A549 (cell line): ENCODE measurements around the gene HOXB4. TPM values are rescaled to one million over a fixed set of nuclear protein-coding genes. Genes with fewer than 3 reads are reported as not detected.
A peak's percentile ranks its signal among the peaks of the same experiment; 100 is the strongest.

Experiments used
- ATAC-seq, 2 experiments: fragments of 200-7000 bp in 1 of 2; fragments of >200 bp in 1 of 2; cut with Nextera tagmentation in 1 of 2; cut with Tn5 transposase in 1 of 2; 3 replicates each; pipeline versions ENCODE4 v1.8.0 to v1.9.1; 2018 to 2020; ENCODE audit warnings: mild to moderate bottlenecking in 1 of 2, moderate library complexity in 1 of 2
- CTCF ChIA-PET: fragments of 300-600 bp; sonication (Branson Sonifier 250); formaldehyde crosslinking; extraction: SDS; loops from one replicate; lab custom pipeline; 2021; ENCODE audit warnings: antibody characterized with exemption, inconsistent platforms; lab: Yijun Ruan, JAX
- POLR2A ChIA-PET: fragments of 350-600 bp; formaldehyde crosslinking; extraction: SDS; loops from one replicate; lab custom pipeline; 2021; ENCODE audit warnings: antibody characterized with exemption, inconsistent platforms; lab: Yijun Ruan, JAX
- DNase-seq, 2 experiments: peaks; one replicate each; pipeline versions ENCODE4 v3.0.0 to v3.0.0-alpha.2; 2011 to 2016; ENCODE audit warnings: low read depth in 1 of 2, low spot score in 1 of 2
- FAIRE-seq: peaks from 2 replicates; lab custom pipeline; 2011; peaks lifted over from hg19 to GRCh38; lab: Jason Lieb, UNC
- H3K27ac ChIP-seq, 2 experiments: fragments of >200 bp; sonication (Bioruptor Twin); formaldehyde crosslinking; 3 replicates each; pipeline ENCODE4 v1.5.1; 2016 to 2017
- H3K4me1 ChIP-seq: fragments of >200 bp; sonication (Bioruptor Twin); formaldehyde crosslinking; 3 replicates; pipeline ENCODE4 v1.6.1; 2016
- H3K4me2 ChIP-seq: fragments of >200 bp; sonication (Bioruptor Twin); formaldehyde crosslinking; 3 replicates; pipeline ENCODE4 v1.6.1; 2016
- H3K4me3 ChIP-seq: fragments of >200 bp; sonication (Bioruptor Twin); formaldehyde crosslinking; 3 replicates; pipeline ENCODE4 v1.5.1; 2016
- H3K9me3 ChIP-seq: fragments of >200 bp; sonication (Bioruptor Twin); formaldehyde crosslinking; 3 replicates; pipeline ENCODE4 v1.6.1; 2016
- CBX2 ChIP-seq: fragments of 200-600 bp; sonication (generic); IDR thresholded peaks from 2 replicates; pipeline ENCODE4 v1.6.1; 2016; ENCODE audit warnings: low read depth, mild to moderate bottlenecking, borderline replicate concordance
- CHD4 ChIP-seq: fragments of 200-600 bp; sonication (generic); IDR thresholded peaks from 2 replicates; pipeline ENCODE4 v1.6.1; 2016; ENCODE audit warnings: antibody characterized with exemption, mild to moderate bottlenecking, borderline replicate concordance
- EP300 ChIP-seq, 2 experiments: fragments of >200 bp; sonication (Bioruptor Twin); formaldehyde crosslinking; IDR thresholded peaks; 2 replicates in 1 of 2; 3 replicates in 1 of 2; pipeline ENCODE4 v1.6.1; 2016 to 2017
- FOXS1 ChIP-seq: fragments of 250-450 bp; sonication (Bioruptor Pico); IDR thresholded peaks from 2 replicates; pipeline ENCODE4 v1.5.0; 2020; ENCODE audit warnings: mild to moderate bottlenecking, moderate library complexity
- HOXB13 ChIP-seq: fragments of 250-450 bp; sonication (Bioruptor Pico); IDR thresholded peaks from 2 replicates; pipeline ENCODE4 v1.5.0; 2020; ENCODE audit warnings: low read depth, mild to moderate bottlenecking, moderate library complexity
- HOXB5 ChIP-seq: fragments of 250-450 bp; sonication (Bioruptor Pico); IDR thresholded peaks from 2 replicates; pipeline ENCODE4 v1.5.0; 2020; ENCODE audit warnings: mild to moderate bottlenecking, moderate library complexity
- JUN ChIP-seq, 2 experiments: fragments of >200 bp; sonication (Bioruptor Twin); formaldehyde crosslinking; IDR thresholded peaks; 2 replicates in 1 of 2; 3 replicates in 1 of 2; pipeline ENCODE4 v1.6.1; 2016 to 2017
- KDM5A ChIP-seq: fragments of 200-600 bp; sonication (generic); IDR thresholded peaks from 2 replicates; pipeline ENCODE4 v1.6.1; 2016; ENCODE audit warnings: antibody characterized with exemption, mild to moderate bottlenecking
- NPAS2 ChIP-seq: fragments of 250-450 bp; sonication (Bioruptor Pico); IDR thresholded peaks from 2 replicates; pipeline ENCODE4 v1.8.0; 2022; ENCODE audit warnings: mild to moderate bottlenecking, moderate library complexity, borderline replicate concordance
- PHF8 ChIP-seq: fragments of 200-600 bp; sonication (generic); IDR thresholded peaks from 2 replicates; pipeline ENCODE4 v1.6.1; 2016; ENCODE audit warnings: low read depth, mild to moderate bottlenecking, antibody characterized with exemption, moderate library complexity, borderline replicate concordance
- RARB ChIP-seq: fragments of 250-450 bp; sonication (Bioruptor Pico); IDR thresholded peaks from 2 replicates; pipeline ENCODE4 v1.8.0; 2021; ENCODE audit warnings: mild to moderate bottlenecking, moderate library complexity
- RFX5 ChIP-seq: fragments of 450-650 bp; IDR thresholded peaks from 2 replicates; pipeline ENCODE4 v1.7.1; 2014; ENCODE audit warnings: antibody characterized with exemption, mild to moderate bottlenecking, moderate library complexity
- SMC3 ChIP-seq: fragments of >200 bp; sonication (Bioruptor Twin); formaldehyde crosslinking; IDR thresholded peaks from 3 replicates; pipeline ENCODE4 v1.6.1; 2018; ENCODE audit warnings: inconsistent platforms
- SREBF2 ChIP-seq: fragments of 450-650 bp; IDR thresholded peaks from 2 replicates; pipeline ENCODE4 v1.6.1; 2014; ENCODE audit warnings: mild to moderate bottlenecking, moderate library complexity
- USF2 ChIP-seq: fragments of 450-650 bp; IDR thresholded peaks from 2 replicates; pipeline ENCODE4 v1.6.1; 2014; ENCODE audit warnings: antibody characterized with exemption
- ZFP36 ChIP-seq: fragments of 450-650 bp; IDR thresholded peaks from 2 replicates; pipeline ENCODE4 v1.6.1; 2014; ENCODE audit warnings: borderline replicate concordance; ENCODE audit not compliant: partially characterized antibody
- WGBS: methylation state at CpG from one replicate; pipeline ENCODE4 v1.1.6; 2017; ENCODE audit errors: missing lambda C conversion rate; 5-methylcytosine and 5-hydroxymethylcytosine counted together
- polyA plus RNA-seq, 4 experiments: library from polyadenylated mRNA; depleted of rRNA in 3 of 4; stranded (reverse); fragments of >200 nt; fragmentation: RNase III in 1 of 4; extraction: RNeasy Plus Mini Kit Qiagen cat#74134 plus additional on column Dnase treatment in 1 of 4; gene quantifications; 2 replicates in 3 of 4; 3 replicates in 1 of 4; pipeline ENCODE4 v1.2.3, GENCODE V29; 2011 to 2017
- TF ChIP-seq, protein P1 (sequence below): fragments of 250-450 bp; sonication (Bioruptor Pico); IDR thresholded peaks from 2 replicates; pipeline ENCODE4 v1.5.0; 2020; ENCODE audit warnings: low read depth, mild to moderate bottlenecking, moderate library complexity
- TF ChIP-seq, protein P2 (sequence below): fragments of >200 bp; sonication (Bioruptor Twin); formaldehyde crosslinking; IDR thresholded peaks from 3 replicates; pipeline ENCODE4 v1.6.1; 2016
- TF ChIP-seq, protein P3 (sequence below): IDR thresholded peaks from 2 replicates; pipeline ENCODE4 v1.6.1; 2012

HOXB4 gene
- polyA plus RNA-seq, 2 of the 4 experiments (the other 2 are of a cell fraction) = 0.30 to 0.74 TPM

- ATAC-seq = no peak
- no peak for DNase-seq
- Histone ChIP-seq H3K27ac (peak overlapping the region; percentile 97), H3K4me2 (peak overlapping the region; percentile 89), H3K9me3 (no peaks in the 10 kb centered on the region), H3K4me1 (peaks cover 32% of the 10 kb centered on the region), H3K4me3 (peak overlapping the region; percentile 60)
- POLR2A ChIA-PET = interaction anchor here (0.7 to 2.0 kb wide), 4 partner anchors 13 to 454 kb away, joined by 3 to 10 read pairs (median 4); partner anchors contain the start of gene HOXB9
- WGBS = 51% methylated on average over 5 of the region's 5 CpGs
- no peak for FAIRE-seq
- no peak for TF ChIP-seq EP300 (IDR thresholded peaks at IDR 0.05)
- no peak for TF ChIP-seq CBX2
- no peak for TF ChIP-seq HOXB5 (CRISPR knock-in tag)
- no peak for TF ChIP-seq USF2
- TF ChIP-seq FOXS1 = no peak
- no peak for TF ChIP-seq RFX5
- no peak for TF ChIP-seq HOXB13 (CRISPR knock-in tag)
- TF ChIP-seq SREBF2 = no peak
- no peak for TF ChIP-seq PHF8
- TF ChIP-seq ZFP36 = no peak
- no peak for TF ChIP-seq KDM5A
- TF ChIP-seq RARB = no peak
- TF ChIP-seq, protein P1, sequence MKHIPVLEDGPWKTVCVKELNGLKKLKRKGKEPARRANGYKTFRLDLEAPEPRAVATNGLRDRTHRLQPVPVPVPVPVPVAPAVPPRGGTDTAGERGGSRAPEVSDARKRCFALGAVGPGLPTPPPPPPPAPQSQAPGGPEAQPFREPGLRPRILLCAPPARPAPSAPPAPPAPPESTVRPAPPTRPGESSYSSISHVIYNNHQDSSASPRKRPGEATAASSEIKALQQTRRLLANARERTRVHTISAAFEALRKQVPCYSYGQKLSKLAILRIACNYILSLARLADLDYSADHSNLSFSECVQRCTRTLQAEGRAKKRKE (CRISPR knock-in tag) = no peak
- CTCF ChIA-PET = interaction anchor here (0.7 to 3.0 kb wide), 9 partner anchors 36 to 341 kb away, joined by 3 to 11 read pairs (median 4); partner anchors contain the start of gene HOXB5
These were observed 21.9 kb downstream of the HOXB4 start for GRCh38 chr17:48556229-48556575.

- no peak for FAIRE-seq
- Histone ChIP-seq H3K4me3 (peak overlapping the region; percentile 60), H3K27ac (peak overlapping the region; percentile 97)
These were observed 22.6 kb downstream of the HOXB4 start for GRCh38 chr17:48555258-48556228.

More at GRCh38 chr17:48555258-48556228, 22.6 kb downstream of the HOXB4 start:
- Histone ChIP-seq H3K4me2 (peak overlapping the region; percentile 89), H3K4me1 (peaks cover 31% of the 10 kb centered on the region), H3K9me3 (no peaks in the 10 kb centered on the region)
- ATAC-seq = peak; percentile 72 to 75
- TF ChIP-seq JUN (IDR thresholded peaks at IDR 0.05) (peak; percentile 40 to 45; a peak in 2 of 5 replicates), NPAS2 (CRISPR knock-in tag) (no peak), CHD4 (no peak), SMC3 (peak; percentile 20; the same call in 1 of the 3 replicates), HOXB5 (CRISPR knock-in tag) (peak; percentile 95)
- TF ChIP-seq, protein P2, sequence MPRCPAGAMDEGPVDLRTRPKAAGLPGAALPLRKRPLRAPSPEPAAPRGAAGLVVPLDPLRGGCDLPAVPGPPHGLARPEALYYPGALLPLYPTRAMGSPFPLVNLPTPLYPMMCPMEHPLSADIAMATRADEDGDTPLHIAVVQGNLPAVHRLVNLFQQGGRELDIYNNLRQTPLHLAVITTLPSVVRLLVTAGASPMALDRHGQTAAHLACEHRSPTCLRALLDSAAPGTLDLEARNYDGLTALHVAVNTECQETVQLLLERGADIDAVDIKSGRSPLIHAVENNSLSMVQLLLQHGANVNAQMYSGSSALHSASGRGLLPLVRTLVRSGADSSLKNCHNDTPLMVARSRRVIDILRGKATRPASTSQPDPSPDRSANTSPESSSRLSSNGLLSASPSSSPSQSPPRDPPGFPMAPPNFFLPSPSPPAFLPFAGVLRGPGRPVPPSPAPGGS = peak; percentile 59; the same call in 1 of the 3 replicates
- TF ChIP-seq, protein P3, sequence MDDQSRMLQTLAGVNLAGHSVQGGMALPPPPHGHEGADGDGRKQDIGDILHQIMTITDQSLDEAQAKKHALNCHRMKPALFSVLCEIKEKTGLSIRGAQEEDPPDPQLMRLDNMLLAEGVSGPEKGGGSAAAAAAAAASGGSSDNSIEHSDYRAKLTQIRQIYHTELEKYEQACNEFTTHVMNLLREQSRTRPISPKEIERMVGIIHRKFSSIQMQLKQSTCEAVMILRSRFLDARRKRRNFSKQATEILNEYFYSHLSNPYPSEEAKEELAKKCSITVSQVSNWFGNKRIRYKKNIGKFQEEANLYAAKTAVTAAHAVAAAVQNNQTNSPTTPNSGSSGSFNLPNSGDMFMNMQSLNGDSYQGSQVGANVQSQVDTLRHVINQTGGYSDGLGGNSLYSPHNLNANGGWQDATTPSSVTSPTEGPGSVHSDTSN = peak; percentile 71; the same call in 1 of the 2 replicates
- 25% methylated on average over 21 of the region's 36 CpGs for WGBS
- ChIA-PET CTCF (interaction anchor here (0.6 to 3.0 kb wide), 11 partner anchors 21 to 340 kb away, joined by 3 to 11 read pairs (median 5); partner anchors contain the start of gene HOXB5), POLR2A (interaction anchor here (0.5 to 2.0 kb wide), 11 partner anchors 9 to 1575 kb away, joined by 3 to 10 read pairs (median 4); partner anchors contain the start of gene HOXB9)
- DNase-seq = peak; percentile 83 to 93
